Psoas muscle (tissue), 8 donors: ENCODE results near the gene OGG1. TPM values are rescaled to one million over a fixed set of nuclear protein-coding genes. Genes with fewer than 3 reads are reported as not detected.

Source experiments
- ATAC-seq, 4 donors: fragments of 200-7000 bp; cut with Tn5 transposase; one replicate each; pipeline ENCODE4 v1.9.1; 2020; ENCODE audit warnings: moderate library complexity in 3 of 4, mild to moderate bottlenecking in 2 of 4
- DNase-seq, 2 donors: peaks; one replicate each; pipeline ENCODE4 v3.0.0-alpha.2; 2020
- H3K27ac ChIP-seq: fragments of 200-600 bp; one replicate; pipeline ENCODE4 v1.8.0; 2022
- H3K27me3 ChIP-seq, 3 donors: fragments of 200-600 bp in 1 of 3; one replicate each; pipeline versions ENCODE4 v1.6.1 to v1.8.0; 2013 to 2022; ENCODE audit warnings: low read length in 2 of 3, mild to moderate bottlenecking in 2 of 3, moderate library complexity in 1 of 3; ENCODE audit not compliant: insufficient read depth in 3 of 3
- H3K36me3 ChIP-seq, 2 donors: fragments of 200-600 bp in 1 of 2; one replicate each; pipeline versions ENCODE4 v1.6.1 to v1.8.0; 2013 to 2022; ENCODE audit warnings: low read depth in 1 of 2, mild to moderate bottlenecking in 1 of 2, moderate library complexity in 1 of 2; ENCODE audit not compliant: insufficient read depth in 1 of 2
- H3K4me1 ChIP-seq: fragments of 200-600 bp; one replicate; pipeline ENCODE4 v1.8.0; 2022
- H3K4me3 ChIP-seq: fragments of 200-600 bp; one replicate; pipeline ENCODE4 v1.8.0; 2022; ENCODE audit warnings: mild to moderate bottlenecking
- H3K9me3 ChIP-seq: fragments of 200-600 bp; one replicate; pipeline ENCODE4 v1.8.0; 2022
- CTCF ChIP-seq: fragments of 200-600 bp; IDR thresholded peaks from one replicate; pipeline ENCODE4 v1.8.0; 2022; ENCODE audit warnings: antibody characterized with exemption
- WGBS, 3 donors: extraction: QIAGEN DNeasy Blood & Tissue Kit; methylation state at CpG; one replicate each; pipeline versions ENCODE4 v1.1.6 to v1.1.7; 2013; 5-methylcytosine and 5-hydroxymethylcytosine counted together
- intact Hi-C, 2 donors: fragments of 100-400 bp; cut with DNase I; formaldehyde crosslinking; loops; one replicate each; pipeline versions ENCODE4 v1.11.0 to v1.14.2; 2022
- polyA plus RNA-seq, 3 donors: library from polyadenylated mRNA; stranded (reverse); fragments of 200-250 nt; gene quantifications; one replicate each; pipeline ENCODE4 v1.2.3, GENCODE V29; 2013
- total RNA-seq, 4 donors: library from RNA; stranded (reverse); fragmentation: NEBNext Ultra II Directional in 2 of 4; extraction: Animal tissue kit (Norgen Biotek cat#: 25700) in 2 of 4; gene quantifications; one replicate each; pipeline versions ENCODE4 v1.2.1 to v1.2.4, GENCODE V29; 2021 to 2023
- donor health status: healthy with polysubstance abuse.
- donor health status: DM: no; HTN: no; CAD: no; lungs with moderate emphysema.
- donor health status: Bipolar disorder and iron deficiency.
- donor health status: healthy.
- donor health status: DM: yes; HTN: yes; CAD: no.
- donor health status: DM: no; HTN: no; CAD: no.
- donor health status: DM: no; HTN: no; CAD: no.
- donor health status: DM: yes; HTN: yes; CAD: no.

The OGG1 gene
- total and polyA plus RNA-seq, 7 donors, result 6.3 to 19.7 (median 8.9) TPM

- intact Hi-C loops, result no loop called here
- 69 to 83% (median 76%) methylated on average over 5 of the region's 5 CpGs for WGBS, 3 donors
Observed at GRCh38 chr3:9776896-9777693, 27.3 kb downstream of the OGG1 start.

GRCh38 chr3:9777694-9778021 lies 27.9 kb downstream of the OGG1 start:
- no peaks in the 10 kb centered on the region for H3K9me3 ChIP-seq
- H3K4me1 ChIP-seq, result no peaks in the 10 kb centered on the region
- no peaks in the 10 kb centered on the region for H3K27me3 ChIP-seq
- 91 to 100% (median 92%) methylated on average over 1 of the region's 1 CpG for WGBS, 3 donors
- TF ChIP-seq CTCF, result no peak
- no peak overlapping the region for H3K27ac ChIP-seq
- intact Hi-C loops, result no loop called here
- peaks cover 4 to 32% of the 10 kb centered on the region in 2 donors for H3K36me3 ChIP-seq
- no peak for ATAC-seq
- no peak for DNase-seq
- no peak overlapping the region for H3K4me3 ChIP-seq

More at GRCh38 chr3:9776896-9777693, 27.3 kb downstream of the OGG1 start:
- Histone ChIP-seq H3K27ac (no peak overlapping the region), H3K4me1 (no peaks in the 10 kb centered on the region), H3K9me3 (no peaks in the 10 kb centered on the region), H3K4me3 (no peak overlapping the region), H3K36me3 (peaks cover 4 to 27% of the 10 kb centered on the region in 2 donors), H3K27me3 (no peaks in the 10 kb centered on the region)
- DNase-seq (no peak), ATAC-seq (no peak)
- TF ChIP-seq CTCF, result no peak

GRCh38 chr3:9778143-9779074 lies 28.7 kb downstream of the OGG1 start:
- DNase-seq (peak; percentile 47 to 61), ATAC-seq (peak in 3 of 4 donors; percentile 34 to 63 (median 61))
- TF ChIP-seq CTCF, result no peak
- Histone ChIP-seq H3K27me3 (no peaks in the 10 kb centered on the region), H3K9me3 (no peaks in the 10 kb centered on the region), H3K4me1 (no peaks in the 10 kb centered on the region), H3K27ac (no peak overlapping the region), H3K36me3 (peaks cover 4 to 40% of the 10 kb centered on the region in 2 donors), H3K4me3 (no peak overlapping the region)
- 64 to 74% (median 70%) methylated on average over 5 of the region's 5 CpGs for whole genome bisulfite sequencing, 3 donors
- intact Hi-C loops, result no loop called here

GRCh38 chr3:9779075-9779593 lies 29.4 kb downstream of the OGG1 start:
- Histone ChIP-seq H3K9me3 (no peaks in the 10 kb centered on the region), H3K4me3 (no peak overlapping the region), H3K27me3 (no peaks in the 10 kb centered on the region), H3K27ac (no peak overlapping the region), H3K4me1 (no peaks in the 10 kb centered on the region), H3K36me3 (peaks cover 4 to 47% of the 10 kb centered on the region in 2 donors)
- ATAC-seq, result no peak
- no peak for DNase-seq
- intact Hi-C loops, result no loop called here
- 78 to 83% (median 80%) methylated on average over 6 of the region's 6 CpGs for WGBS, 3 donors
- TF ChIP-seq CTCF, result no peak
